Upper lobe of right lung (tissue), 1 donor: ENCODE results near the gene ARHGAP42. TPM values are rescaled to one million over a fixed set of nuclear protein-coding genes. Genes with fewer than 3 reads are reported as not detected.
A peak's percentile ranks its signal among the peaks of the same experiment; 100 is the strongest.

Experiments used
- ATAC-seq: fragments of 200-7000 bp; cut with Tn5 transposase; one replicate; pipeline ENCODE4 v1.9.1; 2020; ENCODE audit warnings: mild to moderate bottlenecking, moderate library complexity
- DNase-seq: peaks from one replicate; pipeline ENCODE4 v3.0.0-alpha.2; 2020
- H3K27ac ChIP-seq: fragments of 200-600 bp; one replicate; pipeline ENCODE4 v1.8.0; 2022
- H3K27me3 ChIP-seq: fragments of 200-600 bp; one replicate; pipeline ENCODE4 v1.8.0; 2022; ENCODE audit warnings: mild to moderate bottlenecking
- H3K36me3 ChIP-seq: fragments of 200-600 bp; one replicate; pipeline ENCODE4 v1.8.0; 2022
- H3K4me1 ChIP-seq: fragments of 200-600 bp; one replicate; pipeline ENCODE4 v1.8.0; 2022
- H3K4me3 ChIP-seq: fragments of 200-600 bp; one replicate; pipeline ENCODE4 v1.8.0; 2022; ENCODE audit warnings: mild to moderate bottlenecking
- H3K9me3 ChIP-seq: fragments of 200-600 bp; one replicate; pipeline ENCODE4 v1.8.0; 2022
- intact Hi-C: fragments of 100-400 bp; cut with DNase I; formaldehyde crosslinking; loops from one replicate; pipeline ENCODE4 v1.11.0; 2022
- total RNA-seq: library from RNA; stranded (reverse); fragmentation: NEBNext Ultra II Directional; extraction: Animal tissue kit (Norgen Biotek cat#: 25700); gene quantifications from one replicate; pipeline ENCODE4 v1.2.1, GENCODE V29; 2021
- TF ChIP-seq, protein P1 (sequence below): fragments of 200-600 bp; IDR thresholded peaks from one replicate; pipeline ENCODE4 v1.8.0; 2022; ENCODE audit warnings: antibody characterized with exemption
- donor health status: DM: no; HTN: yes; CAD: no; lungs with severe emphysema.

Gene ARHGAP42
- total RNA-seq, 1 donor from 2014 or later = 19.8 TPM

DNA sequence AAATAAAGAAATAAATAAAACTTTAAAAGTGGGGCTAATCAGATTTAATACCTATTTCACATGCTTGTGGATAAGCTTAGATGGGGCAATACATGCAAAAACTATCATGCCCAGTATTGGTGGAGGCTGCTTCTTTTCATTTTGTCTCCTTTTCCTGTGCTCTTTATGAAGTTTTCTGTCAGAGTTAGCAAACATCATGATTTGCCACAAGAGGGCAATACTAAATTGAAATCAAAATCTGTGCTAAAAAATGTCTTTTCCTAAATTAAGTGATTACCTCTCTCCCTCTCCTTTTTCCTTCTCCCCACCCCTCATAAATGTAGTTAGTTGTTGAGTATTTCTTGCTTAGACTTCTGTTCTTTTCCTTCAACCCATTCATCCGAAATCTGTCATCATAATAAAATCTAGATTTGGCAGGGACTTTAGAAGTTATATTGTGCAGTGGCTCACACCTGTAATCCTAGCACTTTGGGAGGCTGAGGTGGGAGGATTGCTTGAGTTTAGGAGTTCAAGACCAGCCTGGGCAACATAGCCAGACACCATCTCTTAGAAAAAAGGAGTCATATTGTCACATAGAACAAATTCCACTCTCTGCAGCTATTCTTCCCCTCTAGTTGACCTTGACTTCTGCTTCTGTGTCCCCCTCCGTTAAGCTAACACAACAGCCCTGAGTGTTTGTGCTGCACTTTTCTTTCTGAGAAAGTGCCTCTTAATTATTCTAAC lies 4.7 kb upstream of the ARHGAP42 start:
- no peaks in the 10 kb centered on the region for H3K4me1 ChIP-seq
- H3K36me3 ChIP-seq = no peaks in the 10 kb centered on the region
- H3K4me3 ChIP-seq = no peak overlapping the region
- H3K27me3 ChIP-seq = no peaks in the 10 kb centered on the region
- no peaks in the 10 kb centered on the region for H3K9me3 ChIP-seq
- intact Hi-C loops = loop anchor here (5.0 to 10.0 kb wide), 2 partner anchors 175 to 252 kb away; no protein-coding TSS in a partner anchor
- TF ChIP-seq, protein P1, sequence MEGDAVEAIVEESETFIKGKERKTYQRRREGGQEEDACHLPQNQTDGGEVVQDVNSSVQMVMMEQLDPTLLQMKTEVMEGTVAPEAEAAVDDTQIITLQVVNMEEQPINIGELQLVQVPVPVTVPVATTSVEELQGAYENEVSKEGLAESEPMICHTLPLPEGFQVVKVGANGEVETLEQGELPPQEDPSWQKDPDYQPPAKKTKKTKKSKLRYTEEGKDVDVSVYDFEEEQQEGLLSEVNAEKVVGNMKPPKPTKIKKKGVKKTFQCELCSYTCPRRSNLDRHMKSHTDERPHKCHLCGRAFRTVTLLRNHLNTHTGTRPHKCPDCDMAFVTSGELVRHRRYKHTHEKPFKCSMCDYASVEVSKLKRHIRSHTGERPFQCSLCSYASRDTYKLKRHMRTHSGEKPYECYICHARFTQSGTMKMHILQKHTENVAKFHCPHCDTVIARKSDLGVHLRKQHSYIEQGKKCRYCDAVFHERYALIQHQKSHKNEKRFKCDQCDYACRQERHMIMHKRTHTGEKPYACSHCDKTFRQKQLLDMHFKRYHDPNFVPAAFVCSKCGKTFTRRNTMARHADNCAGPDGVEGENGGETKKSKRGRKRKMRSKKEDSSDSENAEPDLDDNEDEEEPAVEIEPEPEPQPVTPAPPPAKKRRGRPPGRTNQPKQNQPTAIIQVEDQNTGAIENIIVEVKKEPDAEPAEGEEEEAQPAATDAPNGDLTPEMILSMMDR = peak; percentile 52
- DNase-seq = no peak
- no peak for ATAC-seq
- no peak overlapping the region for H3K27ac ChIP-seq

DNA sequence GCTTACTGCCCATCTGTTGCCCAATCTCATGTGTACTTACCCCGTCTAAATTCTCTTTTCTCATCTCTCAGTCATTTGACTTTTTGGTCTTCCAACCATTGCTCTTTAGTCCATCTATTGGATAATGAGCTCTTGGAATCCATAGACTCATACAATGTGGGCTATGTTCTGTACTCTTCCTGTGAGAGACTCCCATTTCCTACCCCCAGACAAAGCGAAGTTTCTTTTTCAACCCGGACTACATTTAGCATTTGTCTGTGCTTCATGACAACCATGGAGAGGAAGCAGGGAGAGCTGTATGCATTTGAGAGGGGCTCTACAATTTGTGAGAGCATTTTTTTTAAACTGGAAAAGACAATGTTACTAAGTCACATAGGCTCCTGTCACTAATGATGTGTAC lies 4.0 kb upstream of the ARHGAP42 start:
- H3K36me3 ChIP-seq = no peaks in the 10 kb centered on the region
- no peaks in the 10 kb centered on the region for H3K9me3 ChIP-seq
- no peak overlapping the region for H3K27ac ChIP-seq
- TF ChIP-seq, protein P1 = no peak
- H3K4me1 ChIP-seq = no peaks in the 10 kb centered on the region
- ATAC-seq (no peak), DNase-seq (no peak)
- no peaks in the 10 kb centered on the region for H3K27me3 ChIP-seq
- no peak overlapping the region for H3K4me3 ChIP-seq
- intact Hi-C loops = loop anchor here (5.0 to 10.0 kb wide), 2 partner anchors 174 to 252 kb away; no protein-coding TSS in a partner anchor

DNA sequence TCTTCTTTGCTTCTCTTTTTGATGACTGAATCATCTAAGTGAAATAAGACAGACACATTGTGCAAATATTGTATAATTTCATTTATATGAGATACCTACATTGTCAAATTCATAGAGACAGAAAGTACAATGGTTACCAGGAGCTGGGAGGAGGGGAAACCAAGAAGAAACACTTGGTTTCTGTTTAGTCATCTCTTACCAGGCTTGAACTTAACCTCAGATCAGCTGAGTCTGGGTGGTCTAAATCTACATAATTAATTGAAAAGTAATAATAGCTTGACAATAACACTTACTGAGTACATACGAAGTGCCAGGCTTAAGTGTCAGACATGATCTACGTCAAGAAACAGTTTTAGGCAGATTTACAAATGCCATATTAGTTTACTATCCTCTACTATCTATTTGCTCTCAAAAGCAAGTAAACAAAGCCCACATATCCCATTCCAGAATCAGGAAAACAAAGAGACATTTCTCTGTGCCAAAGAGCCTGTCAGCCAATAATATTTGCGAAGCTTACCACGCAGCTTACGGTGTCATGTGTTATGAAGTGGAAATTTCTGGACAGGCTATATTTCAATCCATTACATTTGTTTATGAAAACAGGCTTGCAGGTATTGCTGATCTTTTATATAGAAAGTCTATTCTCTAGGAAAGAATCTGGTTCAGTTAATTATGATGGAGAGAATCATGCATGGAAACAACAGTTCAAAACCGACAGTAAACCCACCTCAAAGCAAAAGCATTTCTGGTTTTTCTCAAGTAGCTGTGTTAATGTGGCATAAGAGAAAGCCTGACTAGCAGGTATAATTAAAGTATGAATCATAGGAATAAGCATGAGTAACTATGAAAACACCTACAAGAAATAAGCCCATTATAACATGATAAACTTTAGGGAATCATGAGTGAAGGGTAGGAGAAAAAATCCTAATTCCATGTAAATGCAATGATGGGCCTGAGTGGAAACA lies 2.7 kb upstream of the ARHGAP42 start:
- Histone ChIP-seq H3K27me3 (no peaks in the 10 kb centered on the region), H3K9me3 (no peaks in the 10 kb centered on the region), H3K36me3 (no peaks in the 10 kb centered on the region), H3K4me3 (no peak overlapping the region), H3K4me1 (no peaks in the 10 kb centered on the region), H3K27ac (peak overlapping the region; percentile 30)
- TF ChIP-seq, protein P1 = no peak
- ATAC-seq (no peak), DNase-seq (no peak)
- intact Hi-C loops = loop anchor here (5.0 to 10.0 kb wide), 2 partner anchors 173 to 250 kb away; no protein-coding TSS in a partner anchor

DNA sequence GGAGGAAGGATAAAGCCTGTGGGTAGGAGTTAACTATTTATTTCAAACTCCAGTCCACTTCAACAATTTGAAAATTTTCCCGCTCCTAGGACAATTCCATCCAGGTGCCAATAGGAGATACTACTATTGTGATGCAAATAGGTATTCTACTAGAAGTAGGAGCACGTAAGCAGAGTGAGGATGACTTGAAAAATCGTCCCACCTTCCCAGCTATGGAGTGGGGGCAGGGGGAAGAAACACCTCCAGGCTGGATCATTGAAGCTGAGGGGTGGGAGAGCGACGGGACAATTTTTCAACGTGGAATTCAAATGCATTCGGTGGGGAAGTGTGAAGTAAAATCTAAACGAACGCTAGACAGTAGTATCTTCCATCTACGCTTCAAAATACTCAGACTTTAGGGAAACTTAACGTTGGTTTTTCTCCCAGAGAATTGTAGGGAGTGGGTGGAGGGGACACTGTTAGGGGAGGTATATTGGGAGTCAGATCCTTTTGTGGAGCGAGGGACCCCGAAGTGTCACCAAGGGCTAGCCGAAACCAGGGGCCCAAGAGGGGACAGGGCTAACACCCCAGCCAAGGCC lies 523 bp upstream of the ARHGAP42 start:
- Histone ChIP-seq H3K4me3 (peak overlapping the region; percentile 60), H3K27me3 (no peaks in the 10 kb centered on the region), H3K36me3 (no peaks in the 10 kb centered on the region), H3K27ac (peak overlapping the region; percentile 71), H3K4me1 (no peaks in the 10 kb centered on the region), H3K9me3 (no peaks in the 10 kb centered on the region)
- TF ChIP-seq, protein P1 = no peak
- intact Hi-C loops = loop anchor here (10.0 kb wide), 1 partner anchor 248 kb away; no protein-coding TSS in a partner anchor
- no peak for ATAC-seq
- no peak for DNase-seq

DNA sequence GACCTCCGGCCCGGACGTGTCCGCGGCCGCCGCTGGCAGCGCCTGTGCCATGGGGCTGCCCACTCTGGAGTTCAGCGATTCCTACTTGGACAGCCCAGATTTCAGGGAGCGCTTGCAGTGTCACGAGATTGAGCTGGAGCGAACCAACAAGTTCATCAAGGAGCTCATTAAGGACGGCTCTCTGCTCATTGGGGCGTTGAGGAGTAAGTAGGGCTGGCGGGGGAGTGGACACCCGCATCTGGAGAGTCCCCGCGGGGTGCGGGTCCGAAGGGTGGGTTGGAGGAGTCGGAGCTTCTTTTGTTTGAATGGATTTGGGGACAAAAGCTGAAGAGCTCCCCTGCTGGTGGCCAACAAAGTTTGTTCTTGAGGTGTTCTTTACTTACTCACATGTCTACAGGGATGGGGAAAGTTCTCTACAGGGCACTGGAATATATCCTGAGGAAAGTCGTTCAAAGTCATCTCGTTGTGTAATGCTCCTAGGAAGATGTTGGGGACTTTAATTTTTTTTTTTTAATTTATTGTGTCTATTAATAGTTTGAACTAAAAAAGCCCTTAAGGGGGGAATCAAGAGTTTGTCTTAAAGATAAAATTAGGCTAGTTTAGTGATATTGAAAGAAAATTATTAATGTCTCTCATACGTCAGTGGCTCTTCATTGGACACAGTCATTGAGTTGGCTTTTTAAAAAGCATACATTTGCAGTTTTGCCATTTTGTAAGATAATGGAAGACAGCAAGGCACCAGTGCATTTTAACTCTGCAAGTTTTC lies 725 bp downstream of the ARHGAP42 start:
- Histone ChIP-seq H3K27me3 (no peaks in the 10 kb centered on the region), H3K9me3 (no peaks in the 10 kb centered on the region), H3K36me3 (no peaks in the 10 kb centered on the region), H3K4me3 (peak overlapping the region; percentile 60), H3K4me1 (no peaks in the 10 kb centered on the region), H3K27ac (peak overlapping the region; percentile 71)
- ATAC-seq (peak; percentile 79), DNase-seq (peak; percentile 70)
- TF ChIP-seq, protein P1 = peak; percentile 50
- intact Hi-C loops = loop anchor here (10.0 kb wide), 1 partner anchor 247 kb away; no protein-coding TSS in a partner anchor
